Hepatocyte (in vitro differentiated cells): ENCODE data around the gene CKB. TPM values are rescaled to one million over a fixed set of nuclear protein-coding genes. Genes with fewer than 3 reads are reported as not detected.

Experiments
- DNase-seq: peaks from one replicate; pipeline ENCODE4 v3.0.0-alpha.2; 2016; ENCODE audit warnings: low spot score
- H2AFZ ChIP-seq: fragments of 200-600 bp; sonication (generic); 2 replicates; pipeline ENCODE4 v1.6.0; 2016; ENCODE audit warnings: antibody characterized with exemption, mild to moderate bottlenecking
- H3K27ac ChIP-seq: fragments of 200-600 bp; sonication (generic); 2 replicates; pipeline ENCODE4 v1.5.1; 2016; ENCODE audit warnings: mild to moderate bottlenecking
- H3K27me3 ChIP-seq: fragments of 200-600 bp; sonication (generic); 2 replicates; pipeline ENCODE4 v1.6.1; 2016
- H3K36me3 ChIP-seq: fragments of 200-600 bp; sonication (generic); replicated peaks from 2 replicates; pipeline ENCODE4 v1.5.1; 2016; ENCODE audit warnings: low read depth; ENCODE audit not compliant: insufficient read depth
- H3K4me1 ChIP-seq: fragments of 200-600 bp; sonication (generic); 2 replicates; pipeline ENCODE4 v1.5.1; 2016; ENCODE audit warnings: mild to moderate bottlenecking, moderate library complexity; ENCODE audit not compliant: insufficient read depth
- H3K4me2 ChIP-seq: fragments of 200-600 bp; sonication (generic); 2 replicates; pipeline ENCODE4 v1.6.0; 2016
- H3K4me3 ChIP-seq: fragments of 200-600 bp; sonication (generic); 2 replicates; pipeline ENCODE4 v1.5.1; 2016; ENCODE audit warnings: mild to moderate bottlenecking
- H3K79me2 ChIP-seq: fragments of 200-600 bp; sonication (generic); 2 replicates; pipeline ENCODE4 v1.6.0; 2017; ENCODE audit warnings: mild to moderate bottlenecking
- H3K9me2 ChIP-seq: fragments of 200-600 bp; sonication (generic); replicated peaks from 2 replicates; pipeline ENCODE4 v1.6.0; 2017; ENCODE audit warnings: mild to moderate bottlenecking; ENCODE audit not compliant: insufficient read depth
- H3K9me3 ChIP-seq: fragments of 200-600 bp; sonication (generic); 2 replicates; pipeline ENCODE4 v1.5.1; 2016; ENCODE audit warnings: low read depth, mild to moderate bottlenecking
- H4K20me1 ChIP-seq: fragments of 200-600 bp; sonication (generic); 2 replicates; pipeline ENCODE4 v1.6.0; 2016; ENCODE audit warnings: mild to moderate bottlenecking; ENCODE audit not compliant: insufficient read depth, poor library complexity, severe bottlenecking
- EZH2 ChIP-seq: fragments of 200-600 bp; sonication (generic); IDR thresholded peaks from 2 replicates; pipeline ENCODE4 v1.6.1; 2016; ENCODE audit warnings: antibody characterized with exemption, mild to moderate bottlenecking, borderline replicate concordance
- EZH2phosphoT487 ChIP-seq: fragments of 200-600 bp; sonication (generic); IDR thresholded peaks from one replicate; pipeline ENCODE4 v1.6.1; 2018; ENCODE audit warnings: antibody characterized with exemption, mild to moderate bottlenecking, low read depth, moderate library complexity; ENCODE audit not compliant: unreplicated experiment, severe bottlenecking
- WGBS: methylation state at CpG from one replicate; pipeline ENCODE4 v1.1.6; 2016; ENCODE audit warnings: low lambda C conversion rate; ENCODE audit errors: missing lambda C conversion rate; 5-methylcytosine and 5-hydroxymethylcytosine counted together
- polyA plus RNA-seq: library from polyadenylated mRNA; unstranded; fragments of >200 nt; fragmentation: Nextera tagmentation; extraction: Ambion mirVana; gene quantifications from 2 replicates; pipeline ENCODE4 v1.2.1, GENCODE V29; 2016
- total RNA-seq: library from RNA; depleted of rRNA; stranded (reverse); fragments of >200 nt; gene quantifications from 2 replicates; pipeline ENCODE4 v1.2.3, GENCODE V29; 2014
- TF ChIP-seq, protein P1 (sequence below): fragments of 200-600 bp; sonication (generic); IDR thresholded peaks from 2 replicates; pipeline ENCODE4 v1.5.1; 2016; ENCODE audit warnings: antibody characterized with exemption, mild to moderate bottlenecking; ENCODE audit not compliant: poor library complexity

CKB gene
- total and polyA plus RNA-seq, 2 experiments from 2014 or later = 682 to 2,829 TPM

- TF ChIP-seq EZH2phosphoT487 (no peak), EZH2 (no peak)
- TF ChIP-seq, protein P1, sequence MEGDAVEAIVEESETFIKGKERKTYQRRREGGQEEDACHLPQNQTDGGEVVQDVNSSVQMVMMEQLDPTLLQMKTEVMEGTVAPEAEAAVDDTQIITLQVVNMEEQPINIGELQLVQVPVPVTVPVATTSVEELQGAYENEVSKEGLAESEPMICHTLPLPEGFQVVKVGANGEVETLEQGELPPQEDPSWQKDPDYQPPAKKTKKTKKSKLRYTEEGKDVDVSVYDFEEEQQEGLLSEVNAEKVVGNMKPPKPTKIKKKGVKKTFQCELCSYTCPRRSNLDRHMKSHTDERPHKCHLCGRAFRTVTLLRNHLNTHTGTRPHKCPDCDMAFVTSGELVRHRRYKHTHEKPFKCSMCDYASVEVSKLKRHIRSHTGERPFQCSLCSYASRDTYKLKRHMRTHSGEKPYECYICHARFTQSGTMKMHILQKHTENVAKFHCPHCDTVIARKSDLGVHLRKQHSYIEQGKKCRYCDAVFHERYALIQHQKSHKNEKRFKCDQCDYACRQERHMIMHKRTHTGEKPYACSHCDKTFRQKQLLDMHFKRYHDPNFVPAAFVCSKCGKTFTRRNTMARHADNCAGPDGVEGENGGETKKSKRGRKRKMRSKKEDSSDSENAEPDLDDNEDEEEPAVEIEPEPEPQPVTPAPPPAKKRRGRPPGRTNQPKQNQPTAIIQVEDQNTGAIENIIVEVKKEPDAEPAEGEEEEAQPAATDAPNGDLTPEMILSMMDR = no peak
- H3K4me2 ChIP-seq = no peak overlapping the region
- no peak for DNase-seq
- H3K4me3 ChIP-seq = no peak overlapping the region
- peaks cover 12% of the 10 kb centered on the region for H3K4me1 ChIP-seq
- H4K20me1 ChIP-seq = no peaks in the 10 kb centered on the region
- no peak overlapping the region for H3K27ac ChIP-seq
- H3K79me2 ChIP-seq = peaks cover 4% of the 10 kb centered on the region
- 95% methylated on average over 11 of the region's 11 CpGs for WGBS
- no peaks in the 10 kb centered on the region for H3K9me3 ChIP-seq
- no peaks in the 10 kb centered on the region for H3K36me3 ChIP-seq
- H3K27me3 ChIP-seq = no peaks in the 10 kb centered on the region
- no peaks in the 10 kb centered on the region for H3K9me2 ChIP-seq
- H2AFZ ChIP-seq = no peak overlapping the region
These were observed 13.4 kb upstream of the CKB start for GRCh38 chr14:103535891-103536565.

GRCh38 chr14:103535081-103535890 lies 12.7 kb upstream of the CKB start:
- no peak overlapping the region for H3K27ac ChIP-seq
- WGBS = 90% methylated on average over 15 of the region's 21 CpGs
- H2AFZ ChIP-seq = no peak overlapping the region
- H3K4me3 ChIP-seq = no peak overlapping the region
- no peaks in the 10 kb centered on the region for H3K27me3 ChIP-seq
- H3K4me2 ChIP-seq = no peak overlapping the region
- no peak for DNase-seq
- H3K9me2 ChIP-seq = no peaks in the 10 kb centered on the region
- H3K9me3 ChIP-seq = no peaks in the 10 kb centered on the region
- H3K4me1 ChIP-seq = peaks cover 4% of the 10 kb centered on the region
- peaks cover 11% of the 10 kb centered on the region for H3K79me2 ChIP-seq
- no peaks in the 10 kb centered on the region for H4K20me1 ChIP-seq
- H3K36me3 ChIP-seq = no peaks in the 10 kb centered on the region
- no peak for TF ChIP-seq EZH2phosphoT487

DNA sequence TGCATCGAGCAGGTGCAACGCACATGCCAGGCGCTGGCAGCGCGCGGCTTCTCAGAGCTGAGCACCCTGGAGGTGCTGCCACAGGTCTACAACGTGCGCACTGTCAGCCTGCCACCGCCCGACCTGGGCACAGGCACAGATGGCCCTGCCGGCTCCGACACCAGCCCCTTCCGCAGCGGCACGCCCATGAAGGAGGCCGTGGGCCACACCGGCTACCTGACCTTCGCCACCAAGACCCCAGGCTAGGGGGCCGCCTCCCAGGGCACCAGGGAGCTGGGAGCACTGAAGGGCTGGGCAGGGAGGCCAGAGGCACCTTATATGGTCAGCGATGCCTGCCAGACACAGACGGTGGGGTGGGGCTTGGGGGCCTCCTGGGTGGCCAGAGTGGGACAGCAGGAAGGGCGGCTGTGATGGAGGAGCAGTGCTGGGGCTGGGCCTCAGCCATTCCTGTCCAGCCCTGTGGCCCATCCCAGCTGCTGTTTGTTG lies 12.0 kb upstream of the CKB start:
- 89% methylated on average over 22 of the region's 22 CpGs for WGBS
- H3K36me3 ChIP-seq = no peaks in the 10 kb centered on the region
- H3K79me2 ChIP-seq = peaks cover 18% of the 10 kb centered on the region
- no peaks in the 10 kb centered on the region for H4K20me1 ChIP-seq
- H3K4me1 ChIP-seq = peaks cover 4% of the 10 kb centered on the region
- no peak overlapping the region for H3K4me2 ChIP-seq
- TF ChIP-seq EZH2phosphoT487 (no peak), EZH2 (no peak)
- TF ChIP-seq, protein P1 = no peak
- H3K9me3 ChIP-seq = no peaks in the 10 kb centered on the region
- H3K4me3 ChIP-seq = no peak overlapping the region
- H3K9me2 ChIP-seq = no peaks in the 10 kb centered on the region
- DNase-seq = no peak
- no peak overlapping the region for H2AFZ ChIP-seq
- H3K27ac ChIP-seq = no peak overlapping the region
- H3K27me3 ChIP-seq = no peaks in the 10 kb centered on the region

DNA sequence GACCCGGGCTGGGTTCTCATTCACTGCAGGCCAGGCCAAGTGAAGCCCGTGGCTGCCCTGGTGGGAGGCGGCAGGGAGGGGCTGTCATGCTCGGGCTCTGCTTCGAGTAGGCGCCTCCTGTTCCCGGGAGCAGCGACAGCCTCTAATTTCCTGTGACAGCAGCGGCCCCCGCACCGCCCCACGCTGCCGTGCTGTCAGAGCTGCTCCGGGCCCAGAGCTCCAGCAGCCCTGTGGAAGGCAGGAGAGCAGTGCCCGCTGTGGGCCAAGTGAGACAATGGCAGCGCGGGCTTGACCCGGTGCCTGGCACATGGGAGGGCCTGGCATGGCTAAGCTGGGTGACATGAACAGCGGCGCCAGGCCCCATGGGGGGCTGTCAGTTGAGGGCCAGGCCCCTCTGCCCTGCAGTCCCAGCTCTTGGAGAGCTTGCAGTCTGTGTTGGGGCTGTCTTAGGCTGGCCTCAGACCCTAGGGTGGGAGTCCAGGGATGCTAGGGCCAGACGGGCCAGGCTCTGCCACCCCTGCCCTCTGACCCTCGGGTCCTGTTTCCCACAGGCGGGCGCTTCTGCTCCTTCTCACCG lies 11.5 kb upstream of the CKB start:
- no peak for DNase-seq
- H3K9me3 ChIP-seq = no peaks in the 10 kb centered on the region
- H3K4me1 ChIP-seq = peaks cover 5% of the 10 kb centered on the region
- no peaks in the 10 kb centered on the region for H3K36me3 ChIP-seq
- no peaks in the 10 kb centered on the region for H4K20me1 ChIP-seq
- H3K9me2 ChIP-seq = no peaks in the 10 kb centered on the region
- H3K4me2 ChIP-seq = no peak overlapping the region
- WGBS = 97% methylated on average over 25 of the region's 25 CpGs
- H3K4me3 ChIP-seq = no peak overlapping the region
- TF ChIP-seq EZH2 (no peak), EZH2phosphoT487 (no peak)
- TF ChIP-seq, protein P1 = no peak
- peaks cover 23% of the 10 kb centered on the region for H3K79me2 ChIP-seq
- no peaks in the 10 kb centered on the region for H3K27me3 ChIP-seq
- H3K27ac ChIP-seq = no peak overlapping the region
- no peak overlapping the region for H2AFZ ChIP-seq
